Left ventricle myocardium inferior (tissue), 1 donor: ENCODE measurements around the gene TAF1B. TPM values are rescaled to one million over a fixed set of nuclear protein-coding genes. Genes with fewer than 3 reads are reported as not detected.

ENCODE experiments used
- DNase-seq: peaks from one replicate; pipeline ENCODE4 v3.0.0-alpha.2; 2020
- H3K27ac ChIP-seq: fragments of 200-600 bp; replicated peaks from 2 replicates; pipeline ENCODE4 v1.8.0; 2021
- H3K27me3 ChIP-seq: fragments of 200-600 bp; 2 replicates; pipeline ENCODE4 v1.8.0; 2021; ENCODE audit warnings: low read depth
- H3K36me3 ChIP-seq: fragments of 200-600 bp; 2 replicates; pipeline ENCODE4 v1.8.0; 2021
- H3K4me1 ChIP-seq: fragments of 200-600 bp; 2 replicates; pipeline ENCODE4 v1.8.0; 2021
- H3K4me3 ChIP-seq: fragments of 200-600 bp; 2 replicates; pipeline ENCODE4 v1.8.0; 2021; ENCODE audit warnings: mild to moderate bottlenecking, moderate library complexity
- H3K9me3 ChIP-seq: fragments of 200-600 bp; replicated peaks from 2 replicates; pipeline ENCODE4 v1.8.0; 2021
- CTCF ChIP-seq: fragments of 200-600 bp; IDR thresholded peaks from 2 replicates; pipeline ENCODE4 v1.8.0; 2021; ENCODE audit warnings: antibody characterized with exemption, mild to moderate bottlenecking, borderline replicate concordance
- intact Hi-C: fragments of 100-400 bp; cut with micrococcal nuclease; formaldehyde crosslinking; loops from one replicate; pipeline ENCODE4 v1.11.0; 2022
- total RNA-seq: library from RNA; stranded (reverse); fragmentation: NEBNext Ultra II Directional; extraction: Animal tissue kit (Norgen Biotek cat#: 25700); gene quantifications from one replicate; pipeline ENCODE4 v1.2.1, GENCODE V29; 2021
- donor health status: DM: no; HTN: yes; CAD: no; lungs with severe emphysema.

The TAF1B gene
- total RNA-seq, 1 donor from 2014 or later = 4.2 TPM

GRCh38 chr2:9838391-9838790 lies 4.9 kb upstream of the TAF1B start:
- no peak for DNase-seq
- intact Hi-C loops = no loop called here
- Histone ChIP-seq H3K4me1 (no peaks in the 10 kb centered on the region), H3K27ac (no peak overlapping the region), H3K9me3 (no peaks in the 10 kb centered on the region), H3K27me3 (no peaks in the 10 kb centered on the region), H3K36me3 (no peaks in the 10 kb centered on the region), H3K4me3 (no peak overlapping the region)
- no peak for TF ChIP-seq CTCF

- Histone ChIP-seq H3K27me3 (no peaks in the 10 kb centered on the region), H3K4me1 (peaks cover 11% of the 10 kb centered on the region), H3K27ac (peak overlapping the region; percentile 86), H3K9me3 (no peaks in the 10 kb centered on the region), H3K36me3 (peaks cover 14% of the 10 kb centered on the region), H3K4me3 (peak overlapping the region; percentile 76)
- no peak for DNase-seq
- TF ChIP-seq CTCF = no peak
- intact Hi-C loops = no loop called here
These were observed 616 bp upstream of the TAF1B start for GRCh38 chr2:9842487-9843228.

GRCh38 chr2:9844036-9844483 lies 786 bp downstream of the TAF1B start:
- intact Hi-C loops = no loop called here
- H3K36me3 ChIP-seq = peaks cover 14% of the 10 kb centered on the region
- peak overlapping the region; percentile 86 for H3K27ac ChIP-seq
- no peaks in the 10 kb centered on the region for H3K27me3 ChIP-seq
- H3K4me3 ChIP-seq = peak overlapping the region; percentile 76
- no peak for DNase-seq
- H3K4me1 ChIP-seq = peaks cover 11% of the 10 kb centered on the region
- TF ChIP-seq CTCF = no peak
- no peaks in the 10 kb centered on the region for H3K9me3 ChIP-seq

- Histone ChIP-seq H3K27ac (no peak overlapping the region), H3K27me3 (no peaks in the 10 kb centered on the region), H3K36me3 (peaks cover 14% of the 10 kb centered on the region), H3K9me3 (no peaks in the 10 kb centered on the region), H3K4me3 (peak overlapping the region; percentile 76), H3K4me1 (peaks cover 11% of the 10 kb centered on the region)
- intact Hi-C loops = no loop called here
- no peak for TF ChIP-seq CTCF
- no peak for DNase-seq
These were observed 1.3 kb downstream of the TAF1B start for GRCh38 chr2:9844576-9844975.

GRCh38 chr2:9846554-9846953 lies 3.3 kb downstream of the TAF1B start:
- intact Hi-C loops = no loop called here
- no peaks in the 10 kb centered on the region for H3K9me3 ChIP-seq
- DNase-seq = no peak
- no peak for TF ChIP-seq CTCF
- peaks cover 11% of the 10 kb centered on the region for H3K4me1 ChIP-seq
- H3K36me3 ChIP-seq = peaks cover 30% of the 10 kb centered on the region
- no peak overlapping the region for H3K27ac ChIP-seq
- H3K27me3 ChIP-seq = no peaks in the 10 kb centered on the region
- no peak overlapping the region for H3K4me3 ChIP-seq
